NT2/D1 (cell line): ENCODE results near the gene CALU.

ENCODE experiments used
- SUZ12 ChIP-seq: IDR thresholded peaks from 2 replicates; pipeline ENCODE4 v1.6.1; 2011; ENCODE audit not compliant: insufficient read length, insufficient read depth; ENCODE audit errors: extremely low read depth
- YY1 ChIP-seq: IDR thresholded peaks from 2 replicates; pipeline ENCODE4 v1.6.1; 2011; ENCODE audit not compliant: insufficient read length, insufficient read depth
- ZNF274 ChIP-seq: IDR thresholded peaks from 2 replicates; pipeline ENCODE4 v1.6.1; 2011; ENCODE audit warnings: mild to moderate bottlenecking, low read depth, low read length

- TF ChIP-seq YY1, result no peak
- TF ChIP-seq ZNF274, result no peak
- no peak for TF ChIP-seq SUZ12
Observed at GRCh38 chr7:128713794-128714193, 25.4 kb upstream of the CALU start.
